WTC11 (cell line): Measurements from ENCODE around the gene SPATS2. TPM values are rescaled to one million over a fixed set of nuclear protein-coding genes. Genes with fewer than 3 reads are reported as not detected.

Experiments
- ATAC-seq: fragments of 200-7000 bp; cut with Tn5 transposase; 2 replicates; pipeline ENCODE4 v1.10.0; 2021; ENCODE audit warnings: mild to moderate bottlenecking, moderate library complexity
- CTCF ChIA-PET: fragments of 300-600 bp; sonication (Branson Sonifier 250); formaldehyde crosslinking; loops from one replicate; lab custom pipeline; 2021; ENCODE audit warnings: antibody characterized with exemption; lab: Charles Lee
- POLR2A ChIA-PET: fragments of 350-600 bp; sonication (Branson Sonifier 250); formaldehyde crosslinking; loops from one replicate; lab custom pipeline; 2021; ENCODE audit warnings: antibody characterized with exemption; lab: Charles Lee
- DNase-seq: peaks from one replicate; pipeline ENCODE4 v3.0.0; 2021; ENCODE audit warnings: low spot score
- H3K27ac Mint-ChIP-seq: 2 replicates; pipeline ENCODE4 v1.8.0; 2021; ENCODE audit warnings: mixed read lengths
- H3K27me3 Mint-ChIP-seq: 2 replicates; pipeline ENCODE4 v1.8.0; 2021; ENCODE audit warnings: low read depth, mild to moderate bottlenecking, moderate library complexity, mixed read lengths
- H3K36me3 Mint-ChIP-seq: 2 replicates; pipeline ENCODE4 v1.8.0; 2021; ENCODE audit warnings: mixed read lengths
- H3K4me1 Mint-ChIP-seq: 2 replicates; pipeline ENCODE4 v1.8.0; 2022; ENCODE audit warnings: mixed read lengths
- H3K4me3 Mint-ChIP-seq: 2 replicates; pipeline ENCODE4 v1.8.0; 2021; ENCODE audit warnings: mild to moderate bottlenecking, moderate library complexity, mixed read lengths
- H3K9me3 Mint-ChIP-seq: 2 replicates; pipeline ENCODE4 v1.8.0; 2021; ENCODE audit warnings: mixed read lengths
- ATF1 ChIP-seq: sonication (generic); formaldehyde crosslinking; IDR thresholded peaks from 2 replicates; pipeline ENCODE4 v1.8.1; 2023; ENCODE audit warnings: mild to moderate bottlenecking, moderate library complexity, missing genetic modification reagents
- ELF4 ChIP-seq: sonication (generic); formaldehyde crosslinking; IDR thresholded peaks from 2 replicates; pipeline ENCODE4 v1.8.1; 2022; ENCODE audit warnings: low read depth, mild to moderate bottlenecking, moderate library complexity, missing genetic modification reagents
- EMX1 ChIP-seq: fragments of 250-450 bp; sonication (Bioruptor Pico); IDR thresholded peaks from 2 replicates; pipeline ENCODE4 v1.8.0; 2021; ENCODE audit warnings: mild to moderate bottlenecking
- JUN ChIP-seq: sonication (generic); formaldehyde crosslinking; IDR thresholded peaks from 2 replicates; pipeline ENCODE4 v1.8.0; 2023; ENCODE audit warnings: mild to moderate bottlenecking, missing genetic modification reagents
- TCF7 ChIP-seq: sonication (generic); formaldehyde crosslinking; IDR thresholded peaks from 2 replicates; pipeline ENCODE4 v1.8.0; 2022; ENCODE audit warnings: mild to moderate bottlenecking, low read depth, missing genetic modification reagents, moderate library complexity
- ZNF219 ChIP-seq: sonication (generic); formaldehyde crosslinking; IDR thresholded peaks from 2 replicates; pipeline ENCODE4 v1.8.0; 2023; ENCODE audit warnings: missing genetic modification reagents, mild to moderate bottlenecking, borderline replicate concordance
- ZNF232 ChIP-seq: sonication (generic); formaldehyde crosslinking; IDR thresholded peaks from 2 replicates; pipeline ENCODE4 v1.8.0; 2022; ENCODE audit warnings: mild to moderate bottlenecking, missing genetic modification reagents
- ZNF423 ChIP-seq: fragments of 250-450 bp; sonication (Bioruptor Pico); IDR thresholded peaks from 2 replicates; pipeline ENCODE4 v2.1.2; 2022; ENCODE audit warnings: mild to moderate bottlenecking, moderate library complexity
- total RNA-seq: library from RNA; stranded (reverse); gene quantifications from 3 replicates; pipeline ENCODE4 v1.2.3, GENCODE V29; 2021
- TF ChIP-seq, protein P1 (sequence below): fragments of 250-450 bp; sonication (Bioruptor Pico); conservative IDR thresholded peaks from 2 replicates; pipeline ENCODE4 v1.9.0; 2021; ENCODE audit warnings: mild to moderate bottlenecking
- TF ChIP-seq, protein P2 (sequence below): sonication (generic); formaldehyde crosslinking; IDR thresholded peaks from 2 replicates; pipeline ENCODE4 v1.8.0; 2022; ENCODE audit warnings: mild to moderate bottlenecking, missing genetic modification reagents
- TF ChIP-seq, protein P3 (sequence below): sonication (generic); formaldehyde crosslinking; IDR thresholded peaks from 2 replicates; pipeline ENCODE4 v1.8.0; 2022; ENCODE audit warnings: missing genetic modification reagents
- TF ChIP-seq, protein P4 (sequence below): fragments of 250-450 bp; sonication (Bioruptor Pico); IDR thresholded peaks from 2 replicates; pipeline ENCODE4 v1.9.0; 2021; ENCODE audit warnings: moderate library complexity, mild to moderate bottlenecking, inconsistent platforms, borderline replicate concordance
- TF ChIP-seq, protein P5 (sequence below): sonication (generic); formaldehyde crosslinking; IDR thresholded peaks from 2 replicates; pipeline ENCODE4 v1.8.1; 2022; ENCODE audit warnings: missing genetic modification reagents, borderline replicate concordance
- TF ChIP-seq, protein P6 (sequence below): sonication (generic); formaldehyde crosslinking; IDR thresholded peaks from 2 replicates; pipeline ENCODE4 v1.8.0; 2022; ENCODE audit warnings: mild to moderate bottlenecking, missing genetic modification reagents
- TF ChIP-seq, protein P7 (sequence below): sonication (generic); formaldehyde crosslinking; IDR thresholded peaks from 2 replicates; pipeline ENCODE4 v1.8.0; 2022; ENCODE audit warnings: mild to moderate bottlenecking, missing genetic modification reagents

The SPATS2 gene
- total RNA-seq, 1 experiment from 2014 or later: 25.9 TPM

DNA sequence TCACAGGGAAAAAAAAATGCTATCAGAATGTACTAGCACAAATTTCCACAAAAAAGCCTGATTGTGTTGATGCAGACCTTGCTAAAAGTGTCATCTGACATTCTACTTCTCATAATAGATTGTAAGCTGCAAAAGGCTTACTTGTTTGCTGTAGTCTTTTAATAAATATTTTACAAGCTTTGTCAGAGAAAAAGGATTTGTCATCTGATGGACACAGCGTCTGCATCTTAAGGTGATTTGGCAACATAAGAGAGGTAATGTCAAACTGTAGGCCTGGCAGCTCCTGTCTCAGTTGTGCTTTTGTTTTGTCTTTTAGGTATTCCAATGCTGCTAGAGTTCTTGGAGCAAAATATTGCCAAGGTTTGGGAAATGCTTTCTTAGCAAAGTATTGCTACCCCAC, 145.3 kb downstream of the SPATS2 start (continued):
- TF ChIP-seq, protein P1, sequence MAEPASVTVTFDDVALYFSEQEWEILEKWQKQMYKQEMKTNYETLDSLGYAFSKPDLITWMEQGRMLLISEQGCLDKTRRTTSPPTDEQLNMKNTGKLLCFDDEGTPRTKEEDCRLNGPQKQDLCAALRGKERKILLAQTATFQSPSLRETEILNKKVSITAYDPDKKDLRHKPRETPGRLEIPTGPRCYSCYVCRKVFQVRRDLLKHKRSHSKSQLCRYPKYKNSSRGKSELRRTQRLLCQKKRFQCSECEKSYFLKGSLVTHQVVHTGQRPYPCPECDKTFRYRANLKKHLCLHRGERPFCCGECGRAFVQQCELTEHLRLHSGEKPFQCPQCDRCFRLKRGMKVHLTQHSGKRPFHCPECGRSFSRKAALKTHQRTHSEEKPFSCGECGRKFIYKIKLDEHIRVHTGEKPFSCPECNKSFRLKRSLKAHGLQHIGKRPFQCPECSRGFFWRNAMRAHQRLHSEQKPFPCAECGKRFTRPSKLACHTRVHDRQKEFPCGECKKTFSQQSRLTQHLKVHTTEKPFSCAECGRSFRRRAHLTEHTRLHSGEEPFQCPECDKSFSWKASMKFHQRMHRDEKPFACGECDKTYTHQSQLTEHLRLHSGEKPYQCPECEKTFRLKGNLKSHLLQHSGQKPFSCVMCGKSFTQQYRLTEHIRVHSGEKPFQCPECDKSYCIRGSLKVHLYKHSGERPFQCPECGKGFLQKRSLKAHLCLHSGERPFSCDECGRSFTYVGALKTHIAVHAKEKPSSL (CRISPR knock-in tag): no peak
- TF ChIP-seq, protein P2, sequence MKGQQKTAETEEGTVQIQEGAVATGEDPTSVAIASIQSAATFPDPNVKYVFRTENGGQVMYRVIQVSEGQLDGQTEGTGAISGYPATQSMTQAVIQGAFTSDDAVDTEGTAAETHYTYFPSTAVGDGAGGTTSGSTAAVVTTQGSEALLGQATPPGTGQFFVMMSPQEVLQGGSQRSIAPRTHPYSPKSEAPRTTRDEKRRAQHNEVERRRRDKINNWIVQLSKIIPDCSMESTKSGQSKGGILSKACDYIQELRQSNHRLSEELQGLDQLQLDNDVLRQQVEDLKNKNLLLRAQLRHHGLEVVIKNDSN: no peak
- TF ChIP-seq ZNF423: no peak
- TF ChIP-seq, all 79 proteins: peak for 0

DNA sequence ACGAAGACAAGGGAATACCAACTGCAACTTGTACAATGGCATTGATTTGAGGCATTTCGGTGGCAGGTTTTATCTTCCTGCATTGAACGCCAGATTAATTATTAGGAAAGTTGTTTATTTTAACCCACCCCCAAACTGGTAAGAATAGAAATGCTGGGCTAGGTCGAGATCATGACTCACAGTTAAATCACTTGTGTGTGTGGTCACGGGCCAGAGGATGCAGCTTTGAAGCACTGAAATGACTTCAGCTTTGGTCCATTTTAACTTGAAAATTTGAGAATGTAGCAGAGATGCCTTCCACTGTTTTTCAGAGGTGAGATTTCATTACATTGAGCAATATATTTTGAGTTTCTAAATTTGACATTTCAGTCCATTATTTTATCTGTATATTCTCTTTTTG, 148.0 kb downstream of the SPATS2 start:
- Mint-ChIP-seq H3K36me3 (no peaks in the 10 kb centered on the region), H3K27ac (no peak overlapping the region; the same call in 1 of the 2 replicates), H3K4me3 (no peak overlapping the region), H3K9me3 (no peaks in the 10 kb centered on the region), H3K4me1 (no peaks in the 10 kb centered on the region), H3K27me3 (no peaks in the 10 kb centered on the region)
- DNase-seq (no peak), ATAC-seq (no peak)
- ChIA-PET POLR2A (no interaction called here), CTCF (interaction anchor here (5.4 to 7.1 kb wide), 2 partner anchors 156 to 168 kb away, joined by 51 to 141 read pairs; partner anchors contain the start of gene DNAJC22)
- TF ChIP-seq ZNF219 (CRISPR knock-in tag): no peak

DNA sequence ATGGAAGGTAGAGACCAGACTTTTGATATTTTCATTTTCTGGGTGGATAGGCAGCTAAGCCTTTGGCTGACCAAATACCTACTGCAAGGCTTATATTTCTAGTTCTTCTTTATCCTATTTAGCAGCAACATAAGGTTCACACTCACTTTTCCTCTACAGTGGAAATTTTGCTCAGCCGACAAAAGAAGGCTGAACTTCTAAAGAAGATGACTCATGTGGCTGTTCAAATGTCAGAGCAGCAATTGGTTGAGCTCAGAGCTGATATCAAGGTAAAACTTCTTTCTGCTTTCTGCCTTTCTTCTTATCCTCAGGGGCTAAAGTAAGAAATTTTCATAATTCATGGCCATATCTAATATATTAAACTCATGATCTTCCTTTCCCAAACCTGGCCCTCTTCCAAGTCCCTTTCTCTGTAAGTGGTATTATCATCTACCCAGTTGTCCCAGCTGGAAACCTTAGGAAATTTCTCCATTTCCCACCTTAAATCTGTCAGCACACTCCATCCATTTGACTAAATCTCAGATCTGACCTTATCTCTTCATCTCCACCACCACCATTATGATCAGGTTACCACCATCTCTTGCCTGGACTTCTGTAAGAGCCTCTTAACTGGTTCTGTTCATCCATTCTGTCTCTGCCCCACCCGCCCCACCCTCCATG, 151.8 kb downstream of the SPATS2 start:
- H3K9me3 Mint-ChIP-seq: no peaks in the 10 kb centered on the region
- no peak overlapping the region for H3K27ac Mint-ChIP-seq
- no peaks in the 10 kb centered on the region for H3K4me1 Mint-ChIP-seq
- ChIA-PET CTCF (interaction anchor here (0.6 to 1.2 kb wide), 3 partner anchors 121 to 222 kb away, joined by 3 to 4 read pairs (median 3); no protein-coding TSS in a partner anchor), POLR2A (no interaction called here)
- H3K27me3 Mint-ChIP-seq: no peaks in the 10 kb centered on the region
- H3K4me3 Mint-ChIP-seq: no peak overlapping the region
- no peak for TF ChIP-seq EMX1
- TF ChIP-seq ATF1 (CRISPR knock-in tag): no peak
- TF ChIP-seq, protein P3, sequence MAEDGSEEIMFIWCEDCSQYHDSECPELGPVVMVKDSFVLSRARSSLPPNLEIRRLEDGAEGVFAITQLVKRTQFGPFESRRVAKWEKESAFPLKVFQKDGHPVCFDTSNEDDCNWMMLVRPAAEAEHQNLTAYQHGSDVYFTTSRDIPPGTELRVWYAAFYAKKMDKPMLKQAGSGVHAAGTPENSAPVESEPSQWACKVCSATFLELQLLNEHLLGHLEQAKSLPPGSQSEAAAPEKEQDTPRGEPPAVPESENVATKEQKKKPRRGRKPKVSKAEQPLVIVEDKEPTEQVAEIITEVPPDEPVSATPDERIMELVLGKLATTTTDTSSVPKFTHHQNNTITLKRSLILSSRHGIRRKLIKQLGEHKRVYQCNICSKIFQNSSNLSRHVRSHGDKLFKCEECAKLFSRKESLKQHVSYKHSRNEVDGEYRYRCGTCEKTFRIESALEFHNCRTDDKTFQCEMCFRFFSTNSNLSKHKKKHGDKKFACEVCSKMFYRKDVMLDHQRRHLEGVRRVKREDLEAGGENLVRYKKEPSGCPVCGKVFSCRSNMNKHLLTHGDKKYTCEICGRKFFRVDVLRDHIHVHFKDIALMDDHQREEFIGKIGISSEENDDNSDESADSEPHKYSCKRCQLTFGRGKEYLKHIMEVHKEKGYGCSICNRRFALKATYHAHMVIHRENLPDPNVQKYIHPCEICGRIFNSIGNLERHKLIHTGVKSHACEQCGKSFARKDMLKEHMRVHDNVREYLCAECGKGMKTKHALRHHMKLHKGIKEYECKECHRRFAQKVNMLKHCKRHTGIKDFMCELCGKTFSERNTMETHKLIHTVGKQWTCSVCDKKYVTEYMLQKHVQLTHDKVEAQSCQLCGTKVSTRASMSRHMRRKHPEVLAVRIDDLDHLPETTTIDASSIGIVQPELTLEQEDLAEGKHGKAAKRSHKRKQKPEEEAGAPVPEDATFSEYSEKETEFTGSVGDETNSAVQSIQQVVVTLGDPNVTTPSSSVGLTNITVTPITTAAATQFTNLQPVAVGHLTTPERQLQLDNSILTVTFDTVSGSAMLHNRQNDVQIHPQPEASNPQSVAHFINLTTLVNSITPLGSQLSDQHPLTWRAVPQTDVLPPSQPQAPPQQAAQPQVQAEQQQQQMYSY (CRISPR knock-in tag): no peak
- no peak for TF ChIP-seq ZNF219 (CRISPR knock-in tag)
- TF ChIP-seq, protein P4, sequence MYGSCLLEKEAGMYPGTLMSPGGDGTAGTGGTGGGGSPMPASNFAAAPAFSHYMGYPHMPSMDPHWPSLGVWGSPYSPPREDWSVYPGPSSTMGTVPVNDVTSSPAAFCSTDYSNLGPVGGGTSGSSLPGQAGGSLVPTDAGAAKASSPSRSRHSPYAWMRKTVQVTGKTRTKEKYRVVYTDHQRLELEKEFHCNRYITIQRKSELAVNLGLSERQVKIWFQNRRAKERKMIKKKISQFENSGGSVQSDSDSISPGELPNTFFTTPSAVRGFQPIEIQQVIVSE (CRISPR knock-in tag): no peak
- no peak for TF ChIP-seq JUN (CRISPR knock-in tag)
- no peak for TF ChIP-seq ZNF232 (CRISPR knock-in tag)
- TF ChIP-seq, protein P1 (CRISPR knock-in tag): no peak
- TF ChIP-seq ELF4 (CRISPR knock-in tag): no peak
- TF ChIP-seq, protein P5, sequence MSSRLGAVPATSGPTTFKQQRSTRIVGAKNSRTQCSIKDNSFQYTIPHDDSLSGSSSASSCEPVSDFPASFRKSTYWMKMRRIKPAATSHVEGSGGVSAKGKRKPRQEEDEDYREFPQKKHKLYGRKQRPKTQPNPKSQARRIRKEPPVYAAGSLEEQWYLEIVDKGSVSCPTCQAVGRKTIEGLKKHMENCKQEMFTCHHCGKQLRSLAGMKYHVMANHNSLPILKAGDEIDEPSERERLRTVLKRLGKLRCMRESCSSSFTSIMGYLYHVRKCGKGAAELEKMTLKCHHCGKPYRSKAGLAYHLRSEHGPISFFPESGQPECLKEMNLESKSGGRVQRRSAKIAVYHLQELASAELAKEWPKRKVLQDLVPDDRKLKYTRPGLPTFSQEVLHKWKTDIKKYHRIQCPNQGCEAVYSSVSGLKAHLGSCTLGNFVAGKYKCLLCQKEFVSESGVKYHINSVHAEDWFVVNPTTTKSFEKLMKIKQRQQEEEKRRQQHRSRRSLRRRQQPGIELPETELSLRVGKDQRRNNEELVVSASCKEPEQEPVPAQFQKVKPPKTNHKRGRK (CRISPR knock-in tag): no peak
- TF ChIP-seq, protein P6, sequence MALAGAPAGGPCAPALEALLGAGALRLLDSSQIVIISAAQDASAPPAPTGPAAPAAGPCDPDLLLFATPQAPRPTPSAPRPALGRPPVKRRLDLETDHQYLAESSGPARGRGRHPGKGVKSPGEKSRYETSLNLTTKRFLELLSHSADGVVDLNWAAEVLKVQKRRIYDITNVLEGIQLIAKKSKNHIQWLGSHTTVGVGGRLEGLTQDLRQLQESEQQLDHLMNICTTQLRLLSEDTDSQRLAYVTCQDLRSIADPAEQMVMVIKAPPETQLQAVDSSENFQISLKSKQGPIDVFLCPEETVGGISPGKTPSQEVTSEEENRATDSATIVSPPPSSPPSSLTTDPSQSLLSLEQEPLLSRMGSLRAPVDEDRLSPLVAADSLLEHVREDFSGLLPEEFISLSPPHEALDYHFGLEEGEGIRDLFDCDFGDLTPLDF: no peak
- TF ChIP-seq, protein P7, sequence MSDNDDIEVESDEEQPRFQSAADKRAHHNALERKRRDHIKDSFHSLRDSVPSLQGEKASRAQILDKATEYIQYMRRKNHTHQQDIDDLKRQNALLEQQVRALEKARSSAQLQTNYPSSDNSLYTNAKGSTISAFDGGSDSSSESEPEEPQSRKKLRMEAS (CRISPR knock-in tag): no peak
- TF ChIP-seq TCF7: no peak
- ATAC-seq (no peak), DNase-seq (no peak)
- peaks cover 12% of the 10 kb centered on the region for H3K36me3 Mint-ChIP-seq
